ENCODE results near the gene FLNB.

The FLNB gene

GRCh38 chr3:58170376-58170775 is 162.2 kb downstream of the FLNB start:
- H3K4me3 ChIP-seq (ENCODE audit: low read depth, low read length), result no peak overlapping the region
- no peak for TF ChIP-seq CTCF (IDR thresholded peaks at IDR 0.05; ENCODE audit: borderline replicate concordance, insufficient read depth, low read depth, low read length)

GRCh38 chr3:58171126-58171525 is 162.9 kb downstream of the FLNB start:
- no peak for TF ChIP-seq CTCF (IDR thresholded peaks at IDR 0.05; ENCODE audit: borderline replicate concordance, insufficient read depth, low read depth, low read length)
- H3K4me3 ChIP-seq (ENCODE audit: low read depth, low read length), result no peak overlapping the region

- no peak overlapping the region for H3K4me3 ChIP-seq (ENCODE audit: low read depth, low read length)
- no peak for TF ChIP-seq CTCF (IDR thresholded peaks at IDR 0.05; ENCODE audit: borderline replicate concordance, insufficient read depth, low read depth, low read length)
These were observed 164.9 kb downstream of the FLNB start for GRCh38 chr3:58173029-58173668.

- no peak overlapping the region for H3K4me3 ChIP-seq (ENCODE audit: low read depth, low read length)
- peak; percentile 57 for TF ChIP-seq CTCF (IDR thresholded peaks at IDR 0.05; ENCODE audit: borderline replicate concordance, insufficient read depth, low read depth, low read length)
These were observed 165.6 kb downstream of the FLNB start for GRCh38 chr3:58173669-58174398.

- TF ChIP-seq CTCF (IDR thresholded peaks at IDR 0.05; ENCODE audit: borderline replicate concordance, insufficient read depth, low read depth, low read length), result no peak
- H3K4me3 ChIP-seq (ENCODE audit: low read depth, low read length), result no peak overlapping the region
These were observed 166.9 kb downstream of the FLNB start for GRCh38 chr3:58175187-58175436.

GRCh38 chr3:58175437-58176184 is 167.4 kb downstream of the FLNB start:
- H3K4me3 ChIP-seq (ENCODE audit: low read depth, low read length), result no peak overlapping the region
- TF ChIP-seq CTCF (IDR thresholded peaks at IDR 0.05; ENCODE audit: borderline replicate concordance, insufficient read depth, low read depth, low read length), result no peak

- H3K4me3 ChIP-seq (ENCODE audit: low read depth, low read length), result no peak overlapping the region
- TF ChIP-seq CTCF (IDR thresholded peaks at IDR 0.05; ENCODE audit: borderline replicate concordance, insufficient read depth, low read depth, low read length), result no peak
These were observed 167.9 kb downstream of the FLNB start for GRCh38 chr3:58176185-58176530.
